Loucy (cell line): ENCODE measurements around the gene BTBD18.

Source experiments
- H2AFZ ChIP-seq: fragments of 200-600 bp; sonication (generic); 2 replicates; pipeline ENCODE4 v1.6.0; 2016; ENCODE audit warnings: antibody characterized with exemption, mild to moderate bottlenecking, low read length, moderate library complexity
- H3F3A ChIP-seq: fragments of 200-600 bp; 2 replicates; pipeline ENCODE4 v1.6.0; 2016; ENCODE audit warnings: antibody characterized with exemption, low read depth, mild to moderate bottlenecking
- H3K27me3 ChIP-seq: fragments of 200-600 bp; sonication (generic); 2 replicates; pipeline ENCODE4 v1.6.1; 2014; ENCODE audit warnings: low read length, mild to moderate bottlenecking; ENCODE audit not compliant: insufficient read depth, poor library complexity, severe bottlenecking
- H3K36me3 ChIP-seq: fragments of 200-600 bp; sonication (generic); 2 replicates; pipeline ENCODE4 v1.6.1; 2016; ENCODE audit warnings: low read length; ENCODE audit not compliant: insufficient read depth
- H3K4me1 ChIP-seq: fragments of 200-600 bp; sonication (generic); 2 replicates; pipeline ENCODE4 v1.5.1; 2014; ENCODE audit warnings: low read length, mild to moderate bottlenecking; ENCODE audit not compliant: insufficient read depth, poor library complexity, severe bottlenecking
- H3K4me2 ChIP-seq: fragments of 200-600 bp; sonication (generic); 2 replicates; pipeline ENCODE4 v1.6.0; 2014; ENCODE audit warnings: antibody characterized with exemption, low read length, low read depth, mild to moderate bottlenecking; ENCODE audit not compliant: poor library complexity, severe bottlenecking
- H3K4me3 ChIP-seq: fragments of 200-600 bp; sonication (generic); 2 replicates; pipeline ENCODE4 v1.5.1; 2014; ENCODE audit warnings: low read length, mild to moderate bottlenecking, mixed read lengths; ENCODE audit not compliant: poor library complexity, severe bottlenecking
- H3K79me2 ChIP-seq: fragments of 200-600 bp; sonication (generic); 2 replicates; pipeline ENCODE4 v1.6.1; 2014; ENCODE audit warnings: low read length; ENCODE audit not compliant: insufficient read depth
- H3K9ac ChIP-seq: fragments of 200-600 bp; sonication (generic); 2 replicates; pipeline ENCODE4 v1.6.0; 2014; ENCODE audit warnings: mild to moderate bottlenecking, low read depth, low read length, moderate library complexity; ENCODE audit not compliant: poor library complexity, severe bottlenecking
- H3K9me2 ChIP-seq: fragments of 200-600 bp; sonication (generic); replicated peaks from 2 replicates; pipeline ENCODE4 v1.6.1; 2016; ENCODE audit warnings: low read depth, low read length, mixed read lengths
- H3K9me3 ChIP-seq: fragments of 200-600 bp; sonication (generic); 2 replicates; pipeline ENCODE4 v1.6.1; 2014; ENCODE audit warnings: mild to moderate bottlenecking, antibody characterized with exemption, low read length, low read depth; ENCODE audit not compliant: insufficient read depth
- H4K20me1 ChIP-seq: fragments of 200-600 bp; sonication (generic); 2 replicates; pipeline ENCODE4 v1.6.0; 2014; ENCODE audit warnings: antibody characterized with exemption, low read length, mild to moderate bottlenecking; ENCODE audit not compliant: insufficient read depth, poor library complexity, severe bottlenecking
- CTCF ChIP-seq: fragments of 200-600 bp; sonication (generic); conservative IDR thresholded peaks from 2 replicates; pipeline ENCODE4 v1.5.1; 2014; ENCODE audit warnings: mild to moderate bottlenecking, antibody characterized with exemption, low read length
- EZH2phosphoT487 ChIP-seq: fragments of 200-600 bp; IDR thresholded peaks from 2 replicates; pipeline ENCODE4 v1.6.1; 2018; ENCODE audit warnings: antibody characterized with exemption, mild to moderate bottlenecking, moderate library complexity, borderline replicate concordance

BTBD18 gene

GRCh38 chr11:57758174-57758573 lies 6.6 kb upstream of the BTBD18 start:
- H3K9me2 ChIP-seq: no peaks in the 10 kb centered on the region
- no peaks in the 10 kb centered on the region for H3K9me3 ChIP-seq
- H3K79me2 ChIP-seq: no peaks in the 10 kb centered on the region
- H3K4me1 ChIP-seq: peaks cover 2% of the 10 kb centered on the region
- H3K27me3 ChIP-seq: no peaks in the 10 kb centered on the region
- TF ChIP-seq CTCF: no peak
- TF ChIP-seq EZH2phosphoT487: no peak
- H3K9ac ChIP-seq: no peak overlapping the region
- no peaks in the 10 kb centered on the region for H3F3A ChIP-seq
- no peak overlapping the region for H3K4me3 ChIP-seq
- no peak overlapping the region for H3K4me2 ChIP-seq
- no peaks in the 10 kb centered on the region for H3K36me3 ChIP-seq
- H2AFZ ChIP-seq: no peak overlapping the region
- H4K20me1 ChIP-seq: no peaks in the 10 kb centered on the region

GRCh38 chr11:57752954-57753353 lies 1.3 kb upstream of the BTBD18 start:
- no peak overlapping the region for H3K4me2 ChIP-seq
- H3K4me1 ChIP-seq: no peaks in the 10 kb centered on the region
- no peaks in the 10 kb centered on the region for H3K36me3 ChIP-seq
- no peak overlapping the region for H3K4me3 ChIP-seq
- H3K79me2 ChIP-seq: no peaks in the 10 kb centered on the region
- TF ChIP-seq EZH2phosphoT487: no peak
- no peak for TF ChIP-seq CTCF
- H3K9me3 ChIP-seq: no peaks in the 10 kb centered on the region
- no peaks in the 10 kb centered on the region for H3F3A ChIP-seq
- no peak overlapping the region for H3K9ac ChIP-seq
- H4K20me1 ChIP-seq: no peaks in the 10 kb centered on the region
- H3K27me3 ChIP-seq: no peaks in the 10 kb centered on the region
- no peak overlapping the region for H2AFZ ChIP-seq
- no peaks in the 10 kb centered on the region for H3K9me2 ChIP-seq

- no peaks in the 10 kb centered on the region for H3K79me2 ChIP-seq
- TF ChIP-seq EZH2phosphoT487 (no peak), CTCF (no peak)
- H4K20me1 ChIP-seq: no peaks in the 10 kb centered on the region
- H3K27me3 ChIP-seq: no peaks in the 10 kb centered on the region
- no peak overlapping the region for H2AFZ ChIP-seq
- H3K9me3 ChIP-seq: no peaks in the 10 kb centered on the region
- H3K36me3 ChIP-seq: no peaks in the 10 kb centered on the region
- H3K4me3 ChIP-seq: no peak overlapping the region
- no peaks in the 10 kb centered on the region for H3K9me2 ChIP-seq
- no peaks in the 10 kb centered on the region for H3K4me1 ChIP-seq
- no peaks in the 10 kb centered on the region for H3F3A ChIP-seq
- H3K4me2 ChIP-seq: no peak overlapping the region
- H3K9ac ChIP-seq: no peak overlapping the region
Measured at GRCh38 chr11:57751176-57751575, 443 bp downstream of the BTBD18 start.
